CD8-positive, alpha-beta memory T cell (primary cell): Measurements from ENCODE around the gene GPR61. TPM values are rescaled to one million over a fixed set of nuclear protein-coding genes. Genes with fewer than 3 reads are reported as not detected.

Experiments
- CTCF ChIA-PET: fragments of 350-600 bp; sonication (Branson Sonifier 250); formaldehyde crosslinking; loops from one replicate; lab custom pipeline; 2021; ENCODE audit warnings: antibody characterized with exemption; lab: Charles Lee
- POLR2A ChIA-PET: fragments of 350-600 bp; sonication (Branson Sonifier 250); formaldehyde crosslinking; loops from one replicate; lab custom pipeline; 2021; ENCODE audit warnings: antibody characterized with exemption; lab: Charles Lee
- DNase-seq, 5 donors: peaks; one replicate each; pipeline versions ENCODE4 v3.0.0 to v3.0.0-alpha.2; 2020 to 2022; ENCODE audit warnings: mixed read lengths in 1 of 5
- H3K27ac ChIP-seq: one replicate; pipeline ENCODE4 v1.7.0; 2013; ENCODE audit warnings: low read depth, mild to moderate bottlenecking, low read length, moderate library complexity
- H3K27me3 ChIP-seq: 2 replicates; pipeline ENCODE4 v1.7.0; 2013; ENCODE audit warnings: low read length, mild to moderate bottlenecking; ENCODE audit not compliant: insufficient read depth, poor library complexity, severe bottlenecking
- H3K36me3 ChIP-seq: 2 replicates; pipeline ENCODE4 v1.7.0; 2013; ENCODE audit warnings: mild to moderate bottlenecking, low read length, moderate library complexity; ENCODE audit not compliant: insufficient read depth
- H3K4me1 ChIP-seq: 2 replicates; pipeline ENCODE4 v1.7.0; 2013; ENCODE audit warnings: mild to moderate bottlenecking, low read length, moderate library complexity; ENCODE audit not compliant: insufficient read depth
- H3K4me3 ChIP-seq: 2 replicates; pipeline ENCODE4 v1.7.0; 2013; ENCODE audit warnings: mild to moderate bottlenecking, low read length
- H3K9me3 ChIP-seq: 2 replicates; pipeline ENCODE4 v1.7.0; 2013; ENCODE audit warnings: mild to moderate bottlenecking, low read length
- H3K27ac Mint-ChIP-seq, 8 donors: one replicate each; pipeline ENCODE4 v1.8.0; 2020 to 2021; ENCODE audit warnings: mixed read lengths in 8 of 8, mild to moderate bottlenecking in 6 of 8, inconsistent platforms in 3 of 8, moderate library complexity in 3 of 8
- H3K27me3 Mint-ChIP-seq, 2 donors: one replicate each; pipeline ENCODE4 v1.8.0; 2020 to 2021; ENCODE audit warnings: mixed read lengths in 2 of 2, mild to moderate bottlenecking in 1 of 2, moderate library complexity in 1 of 2
- H3K36me3 Mint-ChIP-seq, 3 donors: one replicate each; pipeline ENCODE4 v1.8.0; 2020 to 2021; ENCODE audit warnings: mixed read lengths in 3 of 3, inconsistent platforms in 1 of 3, mild to moderate bottlenecking in 1 of 3
- H3K4me1 Mint-ChIP-seq, 3 donors: one replicate each; pipeline ENCODE4 v1.8.0; 2020 to 2021; ENCODE audit warnings: mixed read lengths in 3 of 3, inconsistent platforms in 1 of 3, mild to moderate bottlenecking in 1 of 3
- H3K4me3 Mint-ChIP-seq, 7 donors: one replicate each; pipeline ENCODE4 v1.8.0; 2020 to 2021; ENCODE audit warnings: mixed read lengths in 7 of 7, mild to moderate bottlenecking in 6 of 7, moderate library complexity in 4 of 7, inconsistent platforms in 2 of 7
- H3K9me3 Mint-ChIP-seq, 5 donors: one replicate each; pipeline ENCODE4 v1.8.0; 2020 to 2022; ENCODE audit warnings: mixed read lengths in 5 of 5, mild to moderate bottlenecking in 3 of 5, moderate library complexity in 2 of 5, inconsistent platforms in 1 of 5
- polyA plus RNA-seq: library from polyadenylated mRNA; unstranded; fragments of 300-500 nt; fragmentation: Illumina TruSeq; gene quantifications from one replicate; pipeline ENCODE4 v1.2.3, GENCODE V29; 2021
- total RNA-seq, 2 experiments: library from RNA; stranded (reverse); gene quantifications; one replicate each; pipeline ENCODE4 v1.2.3, GENCODE V29; 2021

The GPR61 gene
- total and polyA plus RNA-seq, 3 experiments from 2014 or later = 0.39 TPM; not detected in 2

DNA sequence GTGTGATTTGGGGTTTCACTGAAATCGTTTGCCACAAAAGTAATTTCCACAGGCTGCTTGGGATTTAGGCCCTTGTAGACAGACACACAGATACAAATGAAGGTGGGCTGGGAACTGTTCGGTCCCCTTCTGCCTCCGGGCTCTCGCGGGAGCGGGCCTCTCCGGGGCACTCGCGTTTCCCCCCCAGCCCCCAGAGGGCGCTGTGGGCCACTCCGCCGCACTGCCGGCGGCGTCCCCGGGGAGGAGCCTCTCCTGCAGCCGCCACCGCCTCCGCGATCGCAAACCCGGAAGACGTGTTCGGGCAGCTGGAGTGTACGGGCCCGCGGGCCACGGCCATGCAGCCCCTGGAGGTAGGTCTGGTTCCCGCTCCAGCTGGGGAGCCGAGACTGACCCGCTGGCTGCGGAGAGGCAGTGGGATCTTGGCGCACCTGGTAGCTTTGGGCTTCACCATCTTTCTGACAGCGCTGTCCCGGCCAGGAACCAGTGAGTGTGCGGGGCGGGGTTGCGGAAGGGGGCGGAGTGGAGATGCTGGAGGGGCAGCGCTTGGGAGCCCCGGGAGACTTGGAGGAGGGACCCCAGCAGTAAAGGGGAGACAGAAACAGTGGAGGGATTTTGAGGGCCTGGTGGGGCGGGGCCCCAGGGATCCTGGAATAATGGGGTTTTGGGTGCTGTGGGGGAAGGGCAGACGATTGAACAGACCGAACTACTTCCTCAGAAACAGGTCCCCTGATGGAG lies 45.7 kb upstream of the GPR61 start, which contains the start of gene CYB561D1:
CYB561D1 (plus strand) TSS at position 290 of the 735 bp plus-strand sequence; CDS start at position 336, 46 bp downstream.
- Histone ChIP-seq H3K9me3 (no peaks in the 10 kb centered on the region), H3K36me3 (peaks cover 29% of the 10 kb centered on the region), H3K4me1 (peaks cover 54% of the 10 kb centered on the region), H3K27ac (peak within 1 kb of the TSS; percentile 51), H3K27me3 (no peaks in the 10 kb centered on the region), H3K4me3 (peak within 1 kb of the TSS; percentile 87)
- peak within 1 kb of the TSS; percentile 80 to 97 (median 90) for H3K27ac Mint-ChIP-seq
- CTCF ChIA-PET = interaction anchor here (0.7 to 32.5 kb wide), 18 partner anchors 8 to 296 kb away, joined by 3 to 1339 read pairs (median 4); partner anchors contain the start of genes AMIGO1, ATXN7L2, GNAI3 and GPR61
- no peaks in the 10 kb centered on the region for H3K27me3 Mint-ChIP-seq
- H3K36me3 Mint-ChIP-seq = peaks cover 5 to 48% (median 12%) of the 10 kb centered on the region in 3 donors
- H3K9me3 Mint-ChIP-seq = no peaks in the 10 kb centered on the region
- peaks cover 41 to 61% (median 52%) of the 10 kb centered on the region in 3 donors for H3K4me1 Mint-ChIP-seq
- peak; percentile 85 to 92 (median 88) for DNase-seq
- peak within 1 kb of the TSS; percentile 92 to 98 (median 95) for H3K4me3 Mint-ChIP-seq
- POLR2A ChIA-PET = interaction anchor here (0.9 to 2.7 kb wide), 6 partner anchors 9 to 280 kb away, joined by 3 to 20 read pairs (median 6); partner anchors contain the start of genes AMIGO1, ATXN7L2, GNAI3 and SARS1

DNA sequence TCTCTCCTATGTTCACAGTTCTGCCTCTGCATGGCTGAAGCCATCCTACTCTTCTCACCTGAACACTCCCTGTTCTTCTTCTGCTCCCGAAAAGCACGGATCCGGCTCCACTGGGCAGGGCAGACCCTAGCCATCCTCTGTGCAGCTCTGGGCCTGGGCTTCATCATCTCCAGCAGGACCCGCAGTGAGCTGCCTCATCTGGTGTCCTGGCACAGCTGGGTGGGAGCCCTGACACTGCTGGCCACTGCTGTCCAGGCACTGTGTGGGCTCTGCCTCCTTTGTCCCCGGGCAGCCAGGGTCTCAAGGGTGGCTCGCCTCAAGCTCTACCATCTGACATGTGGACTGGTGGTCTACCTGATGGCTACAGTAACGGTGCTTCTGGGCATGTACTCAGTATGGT lies 43.9 kb upstream of the GPR61 start:
- peaks cover 32% of the 10 kb centered on the region for H3K36me3 ChIP-seq
- H3K36me3 Mint-ChIP-seq = peaks cover 5 to 50% (median 9%) of the 10 kb centered on the region in 3 donors
- no peaks in the 10 kb centered on the region for H3K9me3 ChIP-seq
- H3K4me3 ChIP-seq = peak overlapping the region; percentile 87
- CTCF ChIA-PET = interaction anchor here (0.9 to 32.5 kb wide), 4 partner anchors 12 to 38 kb away, joined by 3 to 1339 read pairs (median 203); partner anchors contain the start of genes AMIGO1, ATXN7L2 and GPR61
- H3K27me3 Mint-ChIP-seq = no peaks in the 10 kb centered on the region
- H3K4me1 ChIP-seq = peaks cover 71% of the 10 kb centered on the region
- H3K27ac Mint-ChIP-seq = peak overlapping the region in 5 of 8 donors; percentile 24 to 95 (median 87)
- H3K4me1 Mint-ChIP-seq = peaks cover 53 to 76% (median 65%) of the 10 kb centered on the region in 3 donors
- no peak for DNase-seq
- POLR2A ChIA-PET = no interaction called here
- H3K9me3 Mint-ChIP-seq = no peaks in the 10 kb centered on the region
- peak overlapping the region; percentile 46 to 98 (median 95) for H3K4me3 Mint-ChIP-seq
- no peaks in the 10 kb centered on the region for H3K27me3 ChIP-seq
- no peak overlapping the region for H3K27ac ChIP-seq

DNA sequence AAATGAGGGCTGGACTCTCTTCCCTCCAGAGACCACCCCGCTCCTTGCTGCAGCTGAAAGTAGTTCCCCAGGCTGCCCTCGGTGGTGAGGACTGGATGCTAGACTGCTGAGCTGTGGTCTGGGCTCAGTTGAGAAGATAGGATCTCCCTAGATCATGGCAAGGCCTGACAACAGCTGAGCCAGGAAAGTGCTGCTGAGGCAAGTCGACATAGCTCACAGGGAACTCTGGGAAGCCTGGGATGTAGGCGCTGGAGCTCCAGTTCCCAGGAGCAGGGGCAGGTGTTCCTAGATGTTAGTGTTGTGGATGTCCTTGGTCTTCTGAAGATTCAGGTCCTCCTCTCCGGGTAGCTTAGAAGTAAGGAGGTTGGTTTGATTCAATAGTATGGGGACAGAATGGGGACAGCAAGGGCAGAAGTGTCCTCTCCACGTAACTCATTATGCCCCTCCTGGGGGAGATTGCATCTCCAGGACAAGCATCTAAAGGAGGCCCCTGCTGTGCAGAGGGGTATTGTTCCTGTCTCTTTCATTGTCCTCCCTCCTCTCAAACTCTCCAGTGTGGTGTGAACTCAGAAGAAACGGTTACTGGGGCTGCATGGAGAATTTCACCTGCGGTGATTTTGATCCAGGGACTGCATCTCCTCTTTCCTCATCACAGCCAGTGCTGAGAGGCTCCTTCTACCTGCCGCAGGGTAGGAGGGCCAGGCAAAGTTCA lies 42.1 kb upstream of the GPR61 start:
- Histone ChIP-seq H3K27me3 (no peaks in the 10 kb centered on the region), H3K36me3 (peaks cover 33% of the 10 kb centered on the region), H3K4me3 (no peak overlapping the region), H3K27ac (no peak overlapping the region), H3K4me1 (peaks cover 90% of the 10 kb centered on the region), H3K9me3 (no peaks in the 10 kb centered on the region)
- Mint-ChIP-seq H3K36me3 (peaks cover 5 to 50% (median 9%) of the 10 kb centered on the region in 3 donors), H3K4me3 (peak overlapping the region in 6 of 7 donors; percentile 1 to 54 (median 41)), H3K27ac (peak overlapping the region in 6 of 8 donors; percentile 50 to 78 (median 72)), H3K27me3 (no peaks in the 10 kb centered on the region), H3K4me1 (peaks cover 72 to 94% (median 81%) of the 10 kb centered on the region in 3 donors), H3K9me3 (no peaks in the 10 kb centered on the region)
- ChIA-PET CTCF (interaction anchor here (1.1 to 32.5 kb wide), 7 partner anchors 2 to 487 kb away, joined by 3 to 1339 read pairs (median 22); partner anchors contain the start of genes AHCYL1, AMIGO1, ATXN7L2 and CYB561D1), POLR2A (interaction anchor here (0.5 to 2.2 kb wide), 2 partner anchors 35 to 385 kb away, joined by 5 to 10 read pairs; no protein-coding TSS in a partner anchor)
- DNase-seq = no peak

DNA sequence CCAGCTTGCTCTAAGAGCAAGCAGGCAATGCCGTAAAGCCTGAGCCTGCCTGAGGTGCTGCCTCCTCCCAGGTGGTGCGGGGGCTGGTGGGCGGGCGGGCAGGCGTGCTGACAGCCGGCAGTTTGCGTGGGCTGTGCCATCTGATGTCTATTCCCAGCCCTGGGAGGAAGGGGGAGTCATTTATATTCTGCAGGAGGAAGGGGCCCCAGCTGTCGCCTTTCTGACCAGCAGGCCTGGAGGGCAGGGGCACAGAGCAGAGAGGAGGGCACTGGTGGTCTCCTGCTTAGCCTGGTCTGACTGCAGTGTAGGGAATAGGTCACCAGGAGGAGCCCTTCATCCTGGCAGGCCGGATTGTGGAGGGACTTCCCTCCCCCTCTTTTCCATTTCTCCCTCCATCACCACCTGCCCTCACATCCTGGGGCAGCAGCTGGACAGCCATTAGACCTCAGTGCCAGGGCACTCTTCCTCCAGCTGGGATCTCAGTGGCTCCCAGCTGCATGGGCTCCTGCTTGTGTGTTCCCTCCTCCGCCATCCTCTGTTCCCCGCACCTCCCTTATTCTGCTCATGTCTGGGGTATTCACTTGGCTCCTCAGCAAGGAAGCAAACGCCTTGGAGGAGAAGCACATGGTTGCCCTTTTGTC lies 41.4 kb upstream of the GPR61 start:
- Mint-ChIP-seq H3K9me3 (no peaks in the 10 kb centered on the region), H3K27ac (peak overlapping the region in 6 of 8 donors; percentile 55 to 96 (median 76)), H3K36me3 (peaks cover 5 to 50% (median 9%) of the 10 kb centered on the region in 3 donors), H3K4me3 (peak overlapping the region in 5 of 7 donors; percentile 10 to 85 (median 41)), H3K4me1 (peaks cover 78 to 98% (median 84%) of the 10 kb centered on the region in 3 donors), H3K27me3 (no peaks in the 10 kb centered on the region)
- Histone ChIP-seq H3K36me3 (peaks cover 33% of the 10 kb centered on the region), H3K27ac (no peak overlapping the region), H3K9me3 (no peaks in the 10 kb centered on the region), H3K27me3 (no peaks in the 10 kb centered on the region), H3K4me3 (no peak overlapping the region), H3K4me1 (peaks cover 93% of the 10 kb centered on the region)
- peak in 1 of 5 donors; percentile 49 for DNase-seq
- ChIA-PET CTCF (interaction anchor here (1.1 to 32.5 kb wide), 8 partner anchors 3 to 486 kb away, joined by 3 to 1339 read pairs (median 14); partner anchors contain the start of genes AHCYL1, AMIGO1, ATXN7L2 and CYB561D1), POLR2A (interaction anchor here (2.2 kb wide), 1 partner anchor 34 kb away, joined by 10 read pairs; no protein-coding TSS in a partner anchor)

DNA sequence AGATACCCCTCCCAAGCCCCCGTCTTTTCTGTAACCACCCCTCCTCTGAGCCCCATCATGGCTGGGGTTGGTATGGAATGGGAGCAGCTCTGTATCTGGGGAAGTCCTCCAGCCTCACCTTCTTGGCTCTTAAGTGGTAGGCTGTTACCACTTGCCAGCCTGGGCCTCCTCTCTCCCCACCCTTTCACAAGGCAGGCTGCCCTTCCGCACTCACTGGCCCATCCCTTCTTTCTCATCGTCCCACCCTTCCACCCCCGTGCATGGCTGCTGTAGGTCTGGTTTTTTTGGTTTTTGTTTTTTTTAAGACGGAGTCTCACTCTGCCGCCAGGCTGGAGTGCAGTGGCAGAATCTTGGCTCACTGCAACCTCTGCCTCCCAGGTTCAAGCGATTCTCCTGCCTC lies 40.6 kb upstream of the GPR61 start:
- peaks cover 33% of the 10 kb centered on the region for H3K36me3 ChIP-seq
- Mint-ChIP-seq H3K9me3 (no peaks in the 10 kb centered on the region), H3K27ac (peak overlapping the region in 7 of 8 donors; percentile 59 to 97 (median 79)), H3K4me3 (peak overlapping the region in 6 of 7 donors; percentile 15 to 39 (median 26)), H3K27me3 (no peaks in the 10 kb centered on the region), H3K36me3 (peaks cover 5 to 49% (median 9%) of the 10 kb centered on the region in 3 donors), H3K4me1 (peaks cover 82 to 98% (median 90%) of the 10 kb centered on the region in 3 donors)
- H3K9me3 ChIP-seq = no peaks in the 10 kb centered on the region
- H3K27ac ChIP-seq = no peak overlapping the region
- ChIA-PET CTCF (interaction anchor here (1.1 to 32.5 kb wide), 7 partner anchors 4 to 485 kb away, joined by 3 to 1339 read pairs (median 22); partner anchors contain the start of genes AHCYL1, AMIGO1, ATXN7L2 and CYB561D1), POLR2A (interaction anchor here (1.6 kb wide), 1 partner anchor 33 kb away, joined by 6 read pairs; no protein-coding TSS in a partner anchor)
- no peak overlapping the region for H3K4me3 ChIP-seq
- H3K4me1 ChIP-seq = peaks cover 95% of the 10 kb centered on the region
- DNase-seq = peak in 1 of 5 donors; percentile 28
- no peaks in the 10 kb centered on the region for H3K27me3 ChIP-seq

DNA sequence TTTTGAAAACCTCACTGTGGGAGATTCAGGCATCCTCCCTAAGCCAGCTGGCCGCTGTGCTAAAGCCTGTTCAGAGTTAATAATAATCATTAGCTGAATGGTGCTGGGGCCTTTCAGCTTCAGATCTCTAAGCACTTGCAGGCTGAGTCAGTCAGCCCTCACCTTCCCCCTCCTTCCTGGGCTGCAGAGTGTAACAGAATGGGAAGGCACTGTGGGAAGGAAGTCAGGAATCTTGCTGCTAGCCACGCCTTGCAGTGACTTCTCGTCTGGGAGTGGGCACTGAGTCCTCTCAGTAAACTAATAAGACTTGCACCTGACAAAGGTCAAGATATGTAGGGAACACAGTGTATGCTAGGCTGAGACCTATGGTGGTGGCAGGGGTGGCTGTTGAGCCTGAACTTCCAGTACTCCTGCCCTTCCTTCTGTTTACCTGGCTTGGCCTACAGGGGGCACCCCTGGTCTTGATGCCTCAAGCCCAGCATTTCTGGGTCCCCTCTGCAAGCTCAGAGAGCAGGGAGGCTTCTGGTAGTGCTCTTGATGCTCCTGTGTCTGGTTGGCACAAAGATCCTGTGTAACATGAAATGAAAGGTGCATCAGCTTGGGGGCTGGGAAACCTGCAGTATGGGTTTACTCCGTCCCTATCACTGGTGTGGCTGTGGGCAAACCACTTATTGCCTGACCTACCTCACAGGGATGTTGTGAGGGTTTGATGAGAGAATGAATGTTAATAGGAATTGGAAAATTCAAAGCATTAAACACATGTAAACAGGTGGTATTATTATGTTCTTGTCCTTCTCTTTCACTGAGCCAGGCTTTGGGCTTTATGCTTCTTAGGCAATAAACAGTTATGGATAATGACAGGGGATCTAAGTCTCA lies 39.8 kb upstream of the GPR61 start:
- H3K4me3 ChIP-seq = peak overlapping the region; percentile 5
- POLR2A ChIA-PET = interaction anchor here (1.6 kb wide), 1 partner anchor 33 kb away, joined by 6 read pairs; no protein-coding TSS in a partner anchor

More for the DNA sequence above, 39.8 kb upstream of the GPR61 start:
- Mint-ChIP-seq H3K27ac (peak overlapping the region; percentile 85 to 97 (median 94)), H3K36me3 (peaks cover 5 to 48% (median 9%) of the 10 kb centered on the region in 3 donors), H3K27me3 (no peaks in the 10 kb centered on the region), H3K9me3 (no peaks in the 10 kb centered on the region), H3K4me3 (peak overlapping the region; percentile 41 to 87 (median 63)), H3K4me1 (peaks cover 84 to 98% (median 94%) of the 10 kb centered on the region in 3 donors)
- peaks cover 96% of the 10 kb centered on the region for H3K4me1 ChIP-seq
- no peak overlapping the region for H3K27ac ChIP-seq
- CTCF ChIA-PET = interaction anchor here (1.1 to 32.5 kb wide), 5 partner anchors 4 to 139 kb away, joined by 4 to 1339 read pairs (median 384); partner anchors contain the start of genes AMIGO1, ATXN7L2, CYB561D1 and GPR61
- peak; percentile 31 to 77 (median 56) for DNase-seq
- H3K36me3 ChIP-seq = peaks cover 33% of the 10 kb centered on the region
- H3K9me3 ChIP-seq = no peaks in the 10 kb centered on the region
- no peaks in the 10 kb centered on the region for H3K27me3 ChIP-seq
